ENCODE results near the gene OR2L2. TPM values are rescaled to one million over a fixed set of nuclear protein-coding genes. Genes with fewer than 3 reads are reported as not detected.

OR2L2 gene, protein sequence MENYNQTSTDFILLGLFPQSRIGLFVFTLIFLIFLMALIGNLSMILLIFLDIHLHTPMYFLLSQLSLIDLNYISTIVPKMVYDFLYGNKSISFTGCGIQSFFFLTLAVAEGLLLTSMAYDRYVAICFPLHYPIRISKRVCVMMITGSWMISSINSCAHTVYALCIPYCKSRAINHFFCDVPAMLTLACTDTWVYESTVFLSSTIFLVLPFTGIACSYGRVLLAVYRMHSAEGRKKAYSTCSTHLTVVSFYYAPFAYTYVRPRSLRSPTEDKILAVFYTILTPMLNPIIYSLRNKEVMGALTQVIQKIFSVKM
- total RNA-seq, result under 0.01 TPM in 1 of 2 replicates, not detected in the other

DNA sequence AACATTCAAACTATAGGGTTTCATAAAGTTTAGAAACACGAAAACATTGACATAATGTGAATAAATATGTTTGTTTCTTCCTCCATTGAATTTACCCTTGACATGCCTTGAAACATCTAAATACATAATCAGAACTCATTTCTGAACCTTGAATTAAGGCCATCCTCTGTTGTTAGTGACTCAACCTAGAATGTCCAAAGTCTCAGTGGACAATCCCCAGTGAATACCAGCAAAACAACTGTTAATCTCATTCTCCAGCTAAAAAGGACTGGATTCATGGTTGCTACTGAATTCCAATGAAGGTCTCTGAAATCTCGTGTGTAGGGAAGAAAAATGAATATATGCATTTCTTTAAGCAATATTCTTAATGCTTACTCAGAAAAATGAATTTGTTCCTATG, at the start of gene OR2L2:
OR2L2 (plus strand) TSS at position 301 of the 400 bp plus-strand sequence. CDS start 8,198 bp downstream, outside the sequence.

DNA sequence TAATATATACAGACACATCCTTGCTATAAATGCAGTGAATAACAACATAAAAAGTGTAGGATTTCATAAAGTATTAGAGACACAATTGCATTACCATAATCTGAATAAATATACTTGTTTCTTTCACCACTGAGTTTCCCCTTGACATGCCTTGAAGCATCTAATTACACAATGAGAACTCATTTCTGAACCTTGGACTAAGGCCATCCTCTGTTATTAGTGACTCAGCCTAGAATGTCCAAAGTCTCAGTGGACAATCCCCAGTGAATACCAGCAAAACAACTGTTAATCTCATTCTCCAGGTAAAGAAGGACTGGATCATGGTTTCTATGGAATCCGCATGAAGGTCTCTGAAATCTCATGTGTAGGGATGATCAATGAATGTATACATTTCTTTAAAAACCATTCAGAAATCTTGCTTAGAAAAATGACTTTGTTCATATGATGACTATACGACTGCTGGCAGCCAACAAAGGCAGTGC, 16.6 kb upstream of the OR2L2 start, which contains the start of gene OR2L5:
OR2L5 (plus strand) TSS at position 432 of the 482 bp plus-strand sequence. CDS start 8,288 bp downstream, outside the sequence.

DNA sequence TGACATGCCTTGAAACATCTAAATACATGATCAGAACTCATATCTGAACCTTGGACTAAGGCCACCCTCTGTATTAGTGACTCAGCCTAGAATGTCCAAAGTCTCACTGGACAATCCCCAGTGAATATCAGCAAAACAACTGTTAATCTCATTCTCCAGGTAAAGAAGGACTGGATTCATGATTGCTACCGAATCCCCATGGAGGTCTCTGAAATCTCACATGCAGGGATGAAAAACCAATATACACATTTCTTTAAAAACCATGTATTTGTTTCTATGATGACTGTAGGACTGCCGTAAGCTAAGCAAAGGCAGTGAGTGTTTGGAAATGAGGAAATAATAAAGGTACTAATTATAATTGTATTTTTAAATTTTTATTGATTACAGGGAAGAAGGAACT, 16.7 kb downstream of the OR2L2 start, which contains the start of gene OR2L3:
OR2L3 (plus strand) TSS at position 301 of the 400 bp plus-strand sequence. CDS start 13,846 bp downstream, outside the sequence.

Other genes starting within 250 kb of the OR2L2 start
- not detected in 2 replicates for gene OR14A16, start 206.0 kb upstream of the OR2L2 start, total RNA-seq
- not detected in 2 replicates for gene OR11L1, start 188.2 kb upstream of the OR2L2 start, total RNA-seq
- gene TRIM58, start 172.9 kb upstream of the OR2L2 start, total RNA-seq, result 0.24 TPM in 1 of 2 replicates, not detected in the other
- not detected in 2 replicates for gene OR2W3, start 134.5 kb upstream of the OR2L2 start, total RNA-seq
- not detected in 2 replicates for gene OR2T8, start 109.8 kb upstream of the OR2L2 start, total RNA-seq
- gene OR2AJ1, start 105.2 kb upstream of the OR2L2 start, total RNA-seq, result not detected in 2 replicates
- not detected in 2 replicates for gene OR2L8, start 81.2 kb upstream of the OR2L2 start, total RNA-seq
- gene OR2AK2, start 64.8 kb upstream of the OR2L2 start, total RNA-seq, result not detected in 2 replicates
- gene OR2L5, start 16.4 kb upstream of the OR2L2 start, total RNA-seq, result not detected in 2 replicates
- gene OR2L3, start 16.8 kb downstream of the OR2L2 start, total RNA-seq, result not detected in 2 replicates
- not detected in 2 replicates for gene OR2L13, start 65.1 kb downstream of the OR2L2 start, total RNA-seq
- not detected in 2 replicates for gene OR2M5, start 115.1 kb downstream of the OR2L2 start, total RNA-seq
- gene OR2M2, start 144.8 kb downstream of the OR2L2 start, total RNA-seq, result not detected in 2 replicates
- gene OR2M3, start 167.2 kb downstream of the OR2L2 start, total RNA-seq, result not detected in 2 replicates
- not detected in 2 replicates for gene OR2M4, start 201.3 kb downstream of the OR2L2 start, total RNA-seq
- not detected in 2 replicates for gene OR2T33, start 247.9 kb downstream of the OR2L2 start, total RNA-seq

Measured in tracheal epithelial cell (primary cell).